GM12874 (cell line): ENCODE measurements around the gene ARHGAP31.

Source experiments
- TF ChIP-seq, protein P1 (sequence below): IDR thresholded peaks from 2 replicates; pipeline ENCODE4 v1.5.1; 2011; ENCODE audit warnings: low read depth, mild to moderate bottlenecking, control low read depth, low read length, moderate library complexity; ENCODE audit not compliant: insufficient read depth

Gene ARHGAP31

DNA sequence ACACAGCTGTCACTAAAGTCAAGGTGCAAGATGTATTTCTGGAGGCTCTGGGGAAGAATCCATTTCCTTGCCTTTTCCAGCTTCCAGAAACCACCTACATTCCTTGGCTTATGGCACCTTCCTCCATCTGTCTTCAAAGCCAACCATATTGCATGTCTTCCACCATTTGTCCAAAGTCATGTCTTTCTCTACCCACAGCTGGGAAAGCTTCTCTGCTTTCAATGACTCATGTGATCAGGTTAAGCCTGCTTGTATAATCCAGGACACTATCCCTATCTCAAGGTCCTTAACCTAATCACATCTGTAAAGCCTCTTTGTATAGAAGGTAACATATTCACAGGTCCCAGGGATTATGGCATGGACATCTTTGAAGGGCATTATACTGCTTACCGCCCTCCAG lies 14.2 kb downstream of the ARHGAP31 start:
- TF ChIP-seq, protein P1, sequence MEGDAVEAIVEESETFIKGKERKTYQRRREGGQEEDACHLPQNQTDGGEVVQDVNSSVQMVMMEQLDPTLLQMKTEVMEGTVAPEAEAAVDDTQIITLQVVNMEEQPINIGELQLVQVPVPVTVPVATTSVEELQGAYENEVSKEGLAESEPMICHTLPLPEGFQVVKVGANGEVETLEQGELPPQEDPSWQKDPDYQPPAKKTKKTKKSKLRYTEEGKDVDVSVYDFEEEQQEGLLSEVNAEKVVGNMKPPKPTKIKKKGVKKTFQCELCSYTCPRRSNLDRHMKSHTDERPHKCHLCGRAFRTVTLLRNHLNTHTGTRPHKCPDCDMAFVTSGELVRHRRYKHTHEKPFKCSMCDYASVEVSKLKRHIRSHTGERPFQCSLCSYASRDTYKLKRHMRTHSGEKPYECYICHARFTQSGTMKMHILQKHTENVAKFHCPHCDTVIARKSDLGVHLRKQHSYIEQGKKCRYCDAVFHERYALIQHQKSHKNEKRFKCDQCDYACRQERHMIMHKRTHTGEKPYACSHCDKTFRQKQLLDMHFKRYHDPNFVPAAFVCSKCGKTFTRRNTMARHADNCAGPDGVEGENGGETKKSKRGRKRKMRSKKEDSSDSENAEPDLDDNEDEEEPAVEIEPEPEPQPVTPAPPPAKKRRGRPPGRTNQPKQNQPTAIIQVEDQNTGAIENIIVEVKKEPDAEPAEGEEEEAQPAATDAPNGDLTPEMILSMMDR = no peak

DNA sequence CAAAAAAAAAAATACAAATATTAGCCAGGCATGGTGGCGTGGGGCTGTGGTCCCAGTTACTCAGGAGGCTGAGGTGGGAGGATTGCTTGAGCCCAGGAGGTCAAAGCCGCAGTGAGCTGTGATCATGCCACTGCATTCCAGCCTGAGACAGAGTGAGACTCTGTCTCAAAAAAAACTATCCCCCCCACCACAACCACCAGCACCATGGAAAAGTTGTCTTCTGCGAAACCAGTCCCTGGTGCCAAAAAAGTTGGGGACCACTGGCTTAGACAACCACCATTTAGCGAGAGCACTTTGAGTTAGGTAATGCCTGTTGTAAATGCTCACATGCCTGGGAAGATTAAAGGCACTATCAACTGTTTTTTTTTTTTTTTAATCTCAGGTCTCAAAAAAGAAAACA lies 15.4 kb downstream of the ARHGAP31 start:
- TF ChIP-seq, protein P1 = no peak

DNA sequence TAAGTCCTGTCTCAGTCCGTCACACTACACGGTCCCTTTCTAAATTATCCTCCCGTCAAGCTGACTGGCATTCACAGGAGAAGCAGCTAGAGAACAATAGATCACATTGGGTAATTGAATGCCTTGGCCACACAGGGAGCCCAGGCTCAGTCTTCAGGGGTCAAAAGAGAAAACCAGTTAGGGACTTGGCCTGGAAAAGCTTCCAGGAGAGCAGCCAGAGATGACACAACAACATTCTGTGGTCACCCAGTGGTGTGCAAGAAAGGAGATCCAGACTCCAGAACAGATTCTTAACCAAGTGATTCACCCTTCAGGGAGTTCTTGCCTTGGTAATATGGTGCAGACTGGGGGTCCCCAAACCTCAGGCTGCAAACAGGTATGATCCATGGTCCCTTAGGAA lies 15.9 kb downstream of the ARHGAP31 start:
- TF ChIP-seq, protein P1 = no peak

DNA sequence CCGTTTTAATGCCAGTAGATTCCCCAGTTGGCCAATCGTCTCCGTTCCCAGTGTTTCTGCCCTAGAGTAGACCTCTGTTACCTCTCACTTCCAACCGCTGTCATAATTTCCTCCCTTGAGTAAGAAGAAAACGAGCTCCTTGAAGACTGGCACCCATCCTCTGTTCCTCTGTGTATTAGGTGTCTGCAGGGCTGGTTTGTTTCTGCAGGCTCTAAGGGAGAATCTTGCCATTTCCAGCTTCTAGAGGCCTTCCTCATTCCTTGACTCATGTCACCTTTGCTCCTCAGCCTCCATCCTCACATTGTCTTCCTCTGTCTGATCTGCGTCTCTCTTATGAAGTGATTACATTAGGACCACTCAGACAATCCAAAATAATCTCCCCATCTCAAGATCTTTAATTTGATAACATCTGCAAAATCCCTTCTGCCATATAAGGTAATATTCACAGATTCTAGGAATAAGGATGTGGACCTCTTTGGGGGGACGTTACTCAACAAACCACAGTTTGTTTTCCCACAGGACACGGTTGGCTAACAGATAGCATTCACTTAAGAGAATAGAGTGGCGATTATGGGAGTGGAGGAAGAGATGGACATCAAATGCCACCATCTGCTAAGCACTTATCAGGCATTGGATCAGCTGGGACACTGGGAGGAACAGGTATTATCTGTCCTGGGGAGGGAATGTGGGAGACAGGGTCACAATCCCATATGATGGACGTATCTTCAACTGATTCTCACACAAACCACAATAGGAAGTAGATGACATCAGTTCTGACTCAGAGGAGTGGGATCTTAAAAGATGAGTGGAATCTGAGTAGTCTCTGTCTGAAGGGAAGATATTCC lies 17.1 kb downstream of the ARHGAP31 start:
- TF ChIP-seq, protein P1 = no peak

DNA sequence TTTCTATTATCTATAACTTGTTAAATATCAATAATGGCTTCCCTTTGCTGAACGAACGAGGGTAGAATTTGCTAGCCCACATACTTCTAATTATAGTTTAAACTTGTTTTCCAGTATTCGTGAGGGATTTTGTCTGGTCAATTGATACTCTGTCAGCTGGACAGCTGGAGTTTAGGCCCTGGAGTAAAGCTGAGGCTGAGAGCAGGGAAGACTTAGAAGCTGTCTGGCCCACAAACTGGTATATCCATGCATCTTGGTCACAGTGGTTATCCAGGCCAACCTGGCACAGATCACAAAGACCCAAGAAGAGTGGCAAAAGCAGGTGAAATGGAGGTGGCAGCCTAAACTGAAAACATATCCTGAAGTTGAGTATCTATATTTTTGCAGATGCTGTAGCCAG lies 19.3 kb downstream of the ARHGAP31 start:
- TF ChIP-seq, protein P1 = no peak

DNA sequence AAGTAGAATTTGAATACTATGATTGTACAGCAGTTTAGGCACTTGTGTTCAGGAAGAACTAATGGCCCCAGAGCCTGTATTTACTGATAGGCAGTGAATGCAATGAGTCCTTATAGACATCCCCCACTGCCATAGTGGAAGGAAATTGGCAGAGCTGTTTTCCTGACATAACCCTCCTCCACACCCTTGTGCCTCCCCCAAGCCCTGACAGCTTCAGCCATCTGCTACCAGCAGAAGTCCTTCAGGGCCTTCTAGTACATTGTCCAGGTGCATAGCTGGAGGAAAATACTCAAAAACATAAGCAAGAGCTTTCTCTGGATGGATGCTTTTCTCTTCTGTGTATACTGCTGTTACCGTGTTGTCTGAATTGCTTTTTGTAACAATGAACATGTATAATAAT lies 20.6 kb downstream of the ARHGAP31 start:
- TF ChIP-seq, protein P1 = no peak

DNA sequence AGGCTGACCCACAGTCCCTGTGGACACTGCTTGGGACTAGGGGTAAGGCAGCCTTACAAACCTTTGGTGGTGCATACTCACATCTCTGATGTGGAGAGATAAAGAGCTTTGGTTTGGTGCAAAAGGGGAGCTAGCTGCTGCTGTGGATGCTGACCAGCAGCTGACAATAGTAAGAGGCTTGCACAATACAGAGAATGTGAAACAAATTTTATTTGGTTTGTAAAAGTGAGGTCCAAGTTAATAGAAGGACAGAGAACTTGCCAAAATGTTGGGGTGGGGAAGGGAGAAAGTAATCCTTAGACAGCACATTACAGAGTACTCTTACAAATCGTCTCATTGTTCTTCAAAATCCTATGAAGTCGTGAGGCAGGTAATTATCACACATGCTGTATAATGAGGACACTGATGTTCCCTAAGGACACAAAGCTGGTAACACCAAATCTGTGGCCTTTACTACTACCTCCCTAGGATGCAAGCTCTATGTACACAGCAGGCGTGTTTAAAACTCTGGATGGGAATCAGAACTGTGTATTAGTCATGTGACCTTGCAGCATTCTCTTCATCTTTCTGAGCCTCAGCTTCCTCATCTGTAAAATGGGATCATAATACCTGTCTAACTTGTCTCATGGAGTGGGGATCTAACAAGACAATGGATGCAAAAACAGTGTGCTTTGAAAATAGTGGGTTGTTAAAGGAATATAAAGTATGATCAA lies 21.6 kb downstream of the ARHGAP31 start:
- TF ChIP-seq, protein P1 = no peak
